ENCODE data around the gene RBFOX2.

The RBFOX2 gene

GRCh38 chr22:36015811-36016529 is 12.7 kb downstream of the RBFOX2 start:
- no peak overlapping the region for H3K4me3 ChIP-seq (ENCODE audit: low read depth, low read length)
- TF ChIP-seq, protein P1, sequence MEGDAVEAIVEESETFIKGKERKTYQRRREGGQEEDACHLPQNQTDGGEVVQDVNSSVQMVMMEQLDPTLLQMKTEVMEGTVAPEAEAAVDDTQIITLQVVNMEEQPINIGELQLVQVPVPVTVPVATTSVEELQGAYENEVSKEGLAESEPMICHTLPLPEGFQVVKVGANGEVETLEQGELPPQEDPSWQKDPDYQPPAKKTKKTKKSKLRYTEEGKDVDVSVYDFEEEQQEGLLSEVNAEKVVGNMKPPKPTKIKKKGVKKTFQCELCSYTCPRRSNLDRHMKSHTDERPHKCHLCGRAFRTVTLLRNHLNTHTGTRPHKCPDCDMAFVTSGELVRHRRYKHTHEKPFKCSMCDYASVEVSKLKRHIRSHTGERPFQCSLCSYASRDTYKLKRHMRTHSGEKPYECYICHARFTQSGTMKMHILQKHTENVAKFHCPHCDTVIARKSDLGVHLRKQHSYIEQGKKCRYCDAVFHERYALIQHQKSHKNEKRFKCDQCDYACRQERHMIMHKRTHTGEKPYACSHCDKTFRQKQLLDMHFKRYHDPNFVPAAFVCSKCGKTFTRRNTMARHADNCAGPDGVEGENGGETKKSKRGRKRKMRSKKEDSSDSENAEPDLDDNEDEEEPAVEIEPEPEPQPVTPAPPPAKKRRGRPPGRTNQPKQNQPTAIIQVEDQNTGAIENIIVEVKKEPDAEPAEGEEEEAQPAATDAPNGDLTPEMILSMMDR (IDR thresholded peaks at IDR 0.05; ENCODE audit: borderline replicate concordance, insufficient read depth, low read depth, low read length) = no peak

DNA sequence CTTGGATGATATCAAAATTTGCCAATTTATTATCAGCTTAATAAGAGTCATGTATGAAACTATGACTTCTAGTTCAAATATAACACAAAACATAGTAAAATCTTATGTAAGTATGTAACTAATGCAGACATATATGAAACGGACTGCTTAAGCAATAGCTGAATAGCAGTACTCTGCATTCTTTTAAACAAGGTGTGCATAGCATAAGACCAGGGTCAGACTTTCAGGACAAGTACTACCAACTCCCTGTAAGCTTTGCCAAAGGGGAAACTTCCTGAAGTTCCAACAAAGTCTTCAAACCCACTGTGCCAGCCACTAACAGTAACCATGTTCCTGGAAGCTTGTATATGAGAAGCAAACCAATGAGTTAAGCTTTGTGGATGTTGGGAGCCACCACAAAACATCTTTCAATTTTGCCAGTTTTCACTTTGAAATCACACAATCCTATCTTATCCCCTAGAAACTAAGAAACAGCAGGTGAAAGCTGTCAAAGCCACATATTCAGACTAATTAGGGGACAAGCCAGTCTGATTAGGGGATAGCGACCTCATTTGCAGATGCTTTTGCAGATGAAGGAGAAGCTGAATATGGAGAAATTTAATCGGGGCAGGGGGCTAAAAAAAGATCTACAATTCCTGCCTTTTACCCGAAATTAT is 13.3 kb downstream of the RBFOX2 start:
- TF ChIP-seq, protein P1 (IDR thresholded peaks at IDR 0.05; ENCODE audit: borderline replicate concordance, insufficient read depth, low read depth, low read length) = no peak
- no peak overlapping the region for H3K4me3 ChIP-seq (ENCODE audit: low read depth, low read length)

GRCh38 chr22:36014546-36015074 is 14.0 kb downstream of the RBFOX2 start:
- TF ChIP-seq, protein P1 (IDR thresholded peaks at IDR 0.05; ENCODE audit: borderline replicate concordance, insufficient read depth, low read depth, low read length) = no peak
- H3K4me3 ChIP-seq (ENCODE audit: low read depth, low read length) = no peak overlapping the region

DNA sequence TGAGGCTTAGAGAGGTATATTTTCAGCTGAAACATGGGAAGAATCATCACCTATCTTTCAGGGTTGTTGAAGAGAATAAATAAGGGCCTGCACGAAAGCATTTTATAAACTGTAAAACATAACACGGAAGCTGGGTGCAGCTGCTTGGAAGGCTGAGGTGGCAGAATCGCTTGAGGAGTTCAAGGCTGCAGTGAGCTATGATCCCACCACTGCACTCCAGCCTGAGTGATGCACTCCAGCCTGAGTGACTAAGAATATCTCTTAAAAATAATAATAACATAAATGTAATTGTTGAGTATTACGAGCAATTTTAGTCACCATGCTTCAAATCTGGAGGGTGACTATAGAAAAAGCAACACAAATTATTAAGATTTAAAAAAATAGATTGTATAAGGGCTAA is 16.3 kb downstream of the RBFOX2 start:
- H3K4me3 ChIP-seq (ENCODE audit: low read depth, low read length) = no peak overlapping the region
- TF ChIP-seq, protein P1 (IDR thresholded peaks at IDR 0.05; ENCODE audit: borderline replicate concordance, insufficient read depth, low read depth, low read length) = no peak

- TF ChIP-seq, protein P1 (IDR thresholded peaks at IDR 0.05; ENCODE audit: borderline replicate concordance, insufficient read depth, low read depth, low read length) = no peak
- no peak overlapping the region for H3K4me3 ChIP-seq (ENCODE audit: low read depth, low read length)
Measured at GRCh38 chr22:36010882-36011281, 17.7 kb downstream of the RBFOX2 start.

DNA sequence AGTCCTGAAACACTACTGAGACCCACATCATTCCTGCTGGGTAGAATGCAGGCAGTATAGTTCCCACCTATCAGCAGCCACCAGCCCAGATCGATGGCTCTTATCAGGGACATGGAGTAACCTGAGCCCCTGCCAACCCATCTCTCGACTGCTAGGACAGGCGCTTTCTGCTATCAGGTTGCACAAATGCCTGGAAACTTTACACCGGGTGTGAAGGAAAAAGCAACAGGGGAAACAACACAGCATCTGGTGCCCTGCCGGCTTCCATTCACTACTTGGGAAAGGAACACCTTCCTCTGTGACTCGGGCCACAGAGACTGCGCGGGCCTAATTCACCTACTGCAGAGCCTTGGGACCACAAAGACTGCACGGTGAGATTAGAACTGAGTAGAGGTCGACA is 18.5 kb downstream of the RBFOX2 start:
- TF ChIP-seq, protein P1 (IDR thresholded peaks at IDR 0.05; ENCODE audit: borderline replicate concordance, insufficient read depth, low read depth, low read length) = no peak
- H3K4me3 ChIP-seq (ENCODE audit: low read depth, low read length) = no peak overlapping the region

DNA sequence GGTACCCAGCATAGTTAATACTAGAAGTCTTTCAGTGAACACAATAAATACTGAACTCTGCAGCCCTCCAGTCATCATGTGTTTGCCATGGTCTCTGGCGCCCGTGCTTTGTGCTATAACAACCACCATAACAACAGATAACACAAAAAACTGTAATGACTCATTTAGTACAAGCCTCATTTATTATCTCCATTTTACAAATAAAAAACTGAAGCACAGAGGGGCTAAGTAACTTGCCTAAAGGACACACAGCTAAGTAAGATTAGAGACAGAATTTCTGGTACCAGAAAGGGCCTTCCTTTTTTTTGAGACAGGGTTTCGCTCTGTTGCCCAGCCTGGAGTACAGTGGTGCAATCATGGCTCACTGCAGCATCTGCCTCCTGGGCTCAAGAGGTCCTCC is 19.5 kb downstream of the RBFOX2 start:
- H3K4me3 ChIP-seq (ENCODE audit: low read depth, low read length) = no peak overlapping the region
- TF ChIP-seq, protein P1 (IDR thresholded peaks at IDR 0.05; ENCODE audit: borderline replicate concordance, insufficient read depth, low read depth, low read length) = no peak

Measured in GM12875 (cell line).